Ovary (tissue), 3 donors: ENCODE measurements around the gene WBP2.

Source experiments
- EP300 ChIP-seq: sonication (generic); formaldehyde crosslinking; IDR thresholded peaks from one replicate; pipeline ENCODE4 v1.6.1; 2017; ENCODE audit warnings: antibody characterized with exemption
- POLR2A ChIP-seq: fragments of 450-650 bp; IDR thresholded peaks from one replicate; pipeline ENCODE4 v1.6.1; 2017; ENCODE audit warnings: antibody characterized with exemption, mild to moderate bottlenecking, moderate library complexity
- TF ChIP-seq, protein P1 (sequence below), 3 donors: fragments of 450-650 bp in 2 of 3; fragments of 200-600 bp in 1 of 3; IDR thresholded peaks; one replicate each; pipeline versions ENCODE4 v1.5.1 to v1.8.0; 2016 to 2022; ENCODE audit warnings: antibody characterized with exemption in 3 of 3, mild to moderate bottlenecking in 1 of 3
- donor health status: DM: no; HTN: no; CAD: no.

- TF ChIP-seq, protein P1, sequence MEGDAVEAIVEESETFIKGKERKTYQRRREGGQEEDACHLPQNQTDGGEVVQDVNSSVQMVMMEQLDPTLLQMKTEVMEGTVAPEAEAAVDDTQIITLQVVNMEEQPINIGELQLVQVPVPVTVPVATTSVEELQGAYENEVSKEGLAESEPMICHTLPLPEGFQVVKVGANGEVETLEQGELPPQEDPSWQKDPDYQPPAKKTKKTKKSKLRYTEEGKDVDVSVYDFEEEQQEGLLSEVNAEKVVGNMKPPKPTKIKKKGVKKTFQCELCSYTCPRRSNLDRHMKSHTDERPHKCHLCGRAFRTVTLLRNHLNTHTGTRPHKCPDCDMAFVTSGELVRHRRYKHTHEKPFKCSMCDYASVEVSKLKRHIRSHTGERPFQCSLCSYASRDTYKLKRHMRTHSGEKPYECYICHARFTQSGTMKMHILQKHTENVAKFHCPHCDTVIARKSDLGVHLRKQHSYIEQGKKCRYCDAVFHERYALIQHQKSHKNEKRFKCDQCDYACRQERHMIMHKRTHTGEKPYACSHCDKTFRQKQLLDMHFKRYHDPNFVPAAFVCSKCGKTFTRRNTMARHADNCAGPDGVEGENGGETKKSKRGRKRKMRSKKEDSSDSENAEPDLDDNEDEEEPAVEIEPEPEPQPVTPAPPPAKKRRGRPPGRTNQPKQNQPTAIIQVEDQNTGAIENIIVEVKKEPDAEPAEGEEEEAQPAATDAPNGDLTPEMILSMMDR (IDR thresholded peaks at IDR 0.05) = no peak
- TF ChIP-seq POLR2A (no peak), EP300 (no peak)
These were observed 22.9 kb downstream of the WBP2 start for GRCh38 chr17:75832164-75832651.
